Stimulated activated CD8-positive, alpha-beta memory T cell treated with anti-CD3 and anti-CD28 coated beads, Interleukin-4, amount 100 ng/mL, for 4 hours (primary cell): Measurements from ENCODE around the gene NYAP2.

ENCODE experiments used
- DNase-seq, 2 donors: peaks; one replicate each; pipeline ENCODE4 v3.0.0-alpha.2; 2020; ENCODE audit warnings: low read depth in 2 of 2, low spot score in 1 of 2

The NYAP2 gene

DNA sequence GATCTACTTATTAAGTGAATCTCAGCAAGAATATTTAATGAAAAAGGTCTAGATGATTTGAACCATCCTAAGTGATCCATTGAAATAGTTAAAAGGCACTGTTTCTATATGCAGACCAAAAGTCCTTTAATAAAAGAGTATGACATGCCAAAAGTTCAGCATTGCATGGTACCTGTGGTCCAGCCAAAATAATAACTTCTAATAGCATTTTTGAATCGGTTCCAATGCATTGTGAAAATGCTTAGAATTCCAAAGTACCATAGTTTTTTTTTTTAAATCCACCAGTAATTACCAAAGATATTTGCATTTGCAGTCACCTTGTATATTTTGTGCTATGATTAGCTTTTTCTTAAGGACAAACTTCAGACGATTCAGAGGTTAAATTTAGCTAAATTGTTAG lies 79.9 kb downstream of the NYAP2 start:
- DNase-seq, result no peak

DNA sequence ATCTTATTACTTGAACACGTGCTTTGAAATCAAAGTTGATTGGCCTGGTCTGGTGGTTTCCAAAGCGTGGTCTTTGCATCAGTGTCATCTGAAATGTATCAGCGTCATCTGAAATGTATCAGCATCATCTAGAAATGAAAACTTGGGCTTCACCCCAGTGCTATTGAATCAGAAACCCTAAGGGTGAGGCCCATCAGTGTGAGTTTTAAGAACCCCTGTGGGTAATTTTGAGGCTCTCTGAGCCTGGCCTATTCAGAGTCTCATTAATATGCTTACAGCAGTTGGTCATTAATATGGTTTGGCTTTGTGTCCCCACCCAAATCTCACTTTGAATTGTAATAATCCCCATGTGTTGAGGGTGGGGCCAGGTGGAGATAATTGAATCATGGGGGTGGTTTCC lies 85.2 kb downstream of the NYAP2 start:
- DNase-seq, result no peak

DNA sequence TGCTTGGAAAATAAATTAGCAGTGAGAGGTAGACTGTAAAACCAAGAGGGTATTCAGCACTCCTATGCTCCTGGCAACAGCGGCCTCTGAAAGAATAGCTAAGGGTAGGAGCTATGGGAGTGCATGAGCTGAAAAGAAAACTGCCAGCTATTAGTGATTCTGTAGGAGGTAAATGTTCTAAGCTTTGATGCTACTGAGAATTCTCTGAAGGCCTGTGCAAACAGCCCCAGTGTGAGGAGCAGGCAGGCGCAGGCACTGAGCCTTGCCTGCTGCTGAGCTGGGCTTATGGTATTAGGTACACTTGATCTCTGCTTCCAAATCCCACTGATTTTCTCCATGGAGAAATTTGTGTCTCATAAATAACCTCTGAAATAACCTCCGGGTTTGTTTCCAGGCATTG lies 86.7 kb downstream of the NYAP2 start:
- DNase-seq, result no peak

DNA sequence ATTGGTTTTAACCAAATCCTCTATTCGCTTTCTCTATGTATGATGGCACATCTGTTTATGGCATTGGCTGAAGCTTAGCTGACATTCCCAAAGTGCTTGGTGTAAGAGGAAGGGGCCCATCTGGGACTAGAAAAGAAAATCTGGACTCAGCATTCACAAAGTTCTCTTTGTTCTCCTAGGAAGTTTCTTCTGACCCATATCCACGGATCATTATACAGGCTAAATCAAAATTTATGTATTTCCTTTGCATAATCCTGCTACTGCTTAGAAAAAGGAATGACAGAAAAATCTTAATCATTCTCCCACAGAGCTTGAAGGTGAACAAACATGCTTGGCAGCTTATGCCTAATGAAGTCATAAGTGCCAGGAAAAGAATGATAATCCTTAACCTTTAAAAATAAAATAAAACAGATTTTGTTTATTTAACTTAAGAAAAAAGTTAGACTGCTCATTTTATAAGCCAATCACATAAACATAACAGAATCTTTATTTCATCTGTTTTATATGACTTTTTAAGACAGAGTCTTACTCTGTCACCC lies 88.4 kb downstream of the NYAP2 start:
- no peak for DNase-seq

DNA sequence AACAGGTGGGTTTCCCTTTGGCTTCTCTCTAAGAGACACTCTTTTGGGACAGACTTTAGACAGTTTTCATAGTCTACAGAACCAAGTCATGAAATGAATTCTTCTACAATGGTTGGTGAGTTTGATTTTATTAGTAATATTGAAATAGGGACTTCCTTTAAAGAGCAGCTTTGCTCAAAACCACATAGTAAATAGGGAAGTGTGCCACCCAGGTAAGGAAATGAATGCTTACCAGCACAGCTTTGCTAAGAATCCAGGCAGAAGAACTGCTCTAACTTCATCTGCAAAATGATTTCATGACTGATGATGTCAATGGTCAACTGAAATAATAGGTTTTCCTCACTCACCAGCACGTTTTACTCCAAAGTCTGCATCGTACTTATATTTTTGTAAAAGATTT lies 89.2 kb downstream of the NYAP2 start:
- no peak for DNase-seq

DNA sequence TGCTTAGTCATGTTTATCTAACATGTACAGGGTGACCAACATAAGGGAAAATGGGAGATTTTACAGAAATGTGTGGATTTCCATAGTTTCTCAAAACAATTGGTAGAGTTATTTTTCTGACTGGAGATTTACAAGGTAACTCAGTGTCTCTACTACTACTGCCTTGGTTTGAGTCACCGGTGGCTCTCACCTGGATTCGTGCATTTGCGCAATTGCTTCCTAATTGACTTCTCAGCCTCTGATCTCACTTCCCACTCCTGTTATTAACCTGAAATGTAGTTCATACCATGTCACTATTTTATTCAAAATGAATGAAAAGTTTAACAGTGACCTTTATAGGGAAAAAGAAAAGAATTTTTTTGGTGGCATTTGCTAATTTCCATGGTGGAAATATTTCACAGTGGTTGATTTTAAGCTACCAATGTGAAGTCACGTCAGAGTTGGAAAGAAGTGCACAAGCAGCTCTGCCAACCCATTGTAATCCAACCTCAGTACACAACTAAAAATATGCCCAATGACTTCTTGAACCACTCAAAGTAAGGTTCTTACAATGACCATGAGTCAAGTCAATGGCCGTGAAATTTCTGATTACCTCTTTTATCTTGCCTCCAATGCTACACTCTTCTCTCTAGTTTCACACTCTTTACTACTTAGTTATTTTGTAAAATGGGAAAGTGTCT lies 94.0 kb downstream of the NYAP2 start:
- no peak for DNase-seq

DNA sequence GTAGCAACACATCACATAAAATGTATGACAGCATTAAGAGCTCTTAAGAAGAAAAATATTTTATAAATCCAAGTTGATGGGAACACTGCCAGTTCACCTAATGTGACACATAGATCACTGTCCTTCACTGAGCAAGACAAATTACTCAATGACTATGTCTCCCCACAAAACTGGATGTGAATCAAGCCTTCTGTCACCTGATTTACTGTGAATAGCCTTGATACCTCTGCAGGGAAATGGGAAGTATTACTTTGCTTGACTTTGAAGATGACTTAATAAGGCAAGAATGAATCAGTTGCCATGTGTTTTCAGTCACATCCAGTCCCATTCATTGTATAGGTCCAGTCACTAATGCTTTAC lies 94.6 kb downstream of the NYAP2 start:
- DNase-seq, result no peak

DNA sequence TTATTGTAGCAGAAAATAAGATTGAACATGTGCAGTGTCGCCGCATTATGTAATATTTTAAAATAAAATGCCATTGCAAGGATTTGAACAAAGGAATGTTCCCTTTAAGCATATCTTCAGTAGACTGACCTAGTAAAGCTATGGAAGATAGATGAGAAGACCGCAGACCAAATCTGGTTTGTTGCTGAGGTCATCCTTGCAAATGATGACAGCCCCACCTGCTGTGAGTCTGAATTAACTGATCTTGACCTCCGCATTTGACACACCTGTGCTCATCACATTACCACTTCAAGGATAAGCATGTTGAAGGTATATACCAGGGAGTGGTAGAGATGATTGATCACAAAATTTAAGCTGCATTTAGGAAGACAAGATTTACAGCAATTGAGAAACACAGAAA lies 96.2 kb downstream of the NYAP2 start:
- no peak for DNase-seq

DNA sequence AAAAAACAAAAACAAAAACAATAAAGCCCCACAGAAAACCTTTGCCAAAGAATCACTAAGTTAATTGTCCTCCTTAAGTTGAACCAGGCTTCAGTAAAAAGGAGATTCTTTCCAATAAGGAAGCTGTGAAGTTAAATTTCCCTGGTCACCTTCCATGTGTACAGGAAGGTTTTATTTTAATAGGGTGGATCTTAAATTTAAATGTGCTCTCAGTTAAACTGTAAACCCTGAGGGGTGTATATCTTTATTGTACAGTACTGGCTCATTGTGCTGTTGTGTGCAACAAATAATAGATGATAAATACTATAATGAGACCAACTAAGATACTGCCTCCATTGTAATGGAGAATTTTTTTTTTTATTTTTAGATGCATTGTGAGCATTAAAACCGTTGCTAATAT lies 97.1 kb downstream of the NYAP2 start:
- no peak for DNase-seq

DNA sequence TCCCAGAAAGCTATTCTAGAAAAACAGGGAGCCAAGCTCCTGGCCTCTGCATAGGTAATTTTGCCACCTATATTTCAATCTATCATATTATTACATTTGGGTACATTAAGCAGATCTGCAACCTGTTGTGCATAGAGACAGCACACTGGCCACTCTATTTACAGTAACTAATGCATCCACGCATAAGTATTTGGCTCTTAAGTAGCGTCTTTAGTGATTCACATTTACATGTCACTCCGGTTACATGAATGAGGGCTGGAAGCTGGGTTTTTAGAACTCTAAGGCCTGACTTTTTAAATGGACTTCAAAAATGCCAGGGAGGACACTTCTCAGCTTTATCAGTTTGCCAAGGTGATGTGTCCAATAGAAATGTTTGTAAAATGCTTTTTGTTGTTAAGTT lies 97.7 kb downstream of the NYAP2 start:
- DNase-seq, result no peak

DNA sequence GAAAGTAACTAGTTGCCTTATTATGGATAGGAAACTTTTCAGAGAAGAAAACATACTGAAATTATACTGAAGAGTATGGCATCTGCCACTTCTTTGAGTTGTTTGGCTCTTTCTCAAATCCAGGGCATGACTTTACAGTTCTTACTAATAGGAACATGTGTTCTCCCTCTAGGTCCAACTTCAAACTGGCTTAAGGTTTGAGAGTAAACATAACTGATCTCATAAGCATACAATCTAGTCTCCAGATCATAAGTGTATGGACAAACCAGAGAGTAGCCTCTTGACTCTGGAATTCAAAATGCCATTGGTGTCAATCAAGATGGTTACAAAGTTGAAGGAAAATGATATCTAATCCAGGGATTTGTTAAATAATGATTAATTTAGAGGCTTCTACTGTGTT lies 101.5 kb downstream of the NYAP2 start:
- no peak for DNase-seq

DNA sequence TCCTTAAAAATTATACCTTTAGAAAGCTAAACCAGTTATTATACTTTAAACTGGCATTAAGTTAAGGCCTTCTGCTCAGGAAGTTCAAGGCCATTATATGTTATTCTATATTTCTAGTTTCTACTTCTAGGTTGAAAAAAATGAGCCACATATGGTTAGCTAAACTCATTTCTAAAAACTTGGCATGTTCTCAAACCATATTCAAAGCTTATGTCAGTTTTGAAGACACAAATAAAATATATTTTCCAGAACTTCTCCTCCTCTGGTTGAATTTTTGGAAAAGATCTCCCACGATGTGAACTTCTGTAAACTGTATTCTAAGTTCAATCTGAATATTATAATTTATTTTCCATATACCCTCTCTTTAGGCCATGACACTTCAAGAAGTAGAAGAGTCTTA lies 103.5 kb downstream of the NYAP2 start:
- no peak for DNase-seq

DNA sequence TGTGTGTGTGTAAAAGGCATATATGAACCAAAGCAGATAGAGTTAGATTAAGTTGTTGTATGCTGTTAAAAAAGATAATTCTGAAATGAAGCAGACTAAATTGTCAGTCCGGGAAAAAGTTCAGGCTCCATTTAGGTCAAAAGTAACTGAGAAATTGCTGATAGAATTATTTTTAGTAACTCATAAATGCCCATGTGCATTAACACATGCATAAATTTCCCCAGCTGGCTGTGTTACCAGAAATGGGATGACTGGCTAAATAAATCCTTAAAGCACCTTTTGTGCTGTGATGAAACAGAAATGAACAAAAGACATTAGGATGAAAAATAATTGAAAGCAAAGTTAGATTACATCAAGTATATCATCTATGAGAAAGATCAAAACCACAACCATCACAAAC lies 111.3 kb downstream of the NYAP2 start:
- DNase-seq, result no peak

DNA sequence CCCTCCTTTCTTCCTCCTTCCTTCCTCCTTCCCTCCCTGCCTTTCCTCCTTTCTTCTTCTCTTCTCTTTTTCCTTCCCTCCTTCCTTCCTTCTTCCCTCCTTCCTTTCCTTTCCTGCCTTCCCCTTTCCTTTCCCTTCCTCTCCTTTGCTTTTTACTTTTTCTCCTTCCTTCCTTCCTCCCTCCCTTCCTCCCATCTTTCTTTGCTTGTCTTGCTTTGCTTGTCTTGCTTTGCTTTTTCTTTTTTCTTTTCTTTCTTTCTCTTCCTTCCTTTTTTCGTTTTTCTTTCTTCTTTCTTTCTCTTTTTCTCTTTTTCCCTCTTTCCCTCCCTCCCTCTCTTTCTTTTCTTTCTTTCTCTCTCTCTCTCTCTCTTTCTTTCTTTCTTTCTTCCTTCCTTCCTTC lies 113.0 kb downstream of the NYAP2 start:
- no peak for DNase-seq

DNA sequence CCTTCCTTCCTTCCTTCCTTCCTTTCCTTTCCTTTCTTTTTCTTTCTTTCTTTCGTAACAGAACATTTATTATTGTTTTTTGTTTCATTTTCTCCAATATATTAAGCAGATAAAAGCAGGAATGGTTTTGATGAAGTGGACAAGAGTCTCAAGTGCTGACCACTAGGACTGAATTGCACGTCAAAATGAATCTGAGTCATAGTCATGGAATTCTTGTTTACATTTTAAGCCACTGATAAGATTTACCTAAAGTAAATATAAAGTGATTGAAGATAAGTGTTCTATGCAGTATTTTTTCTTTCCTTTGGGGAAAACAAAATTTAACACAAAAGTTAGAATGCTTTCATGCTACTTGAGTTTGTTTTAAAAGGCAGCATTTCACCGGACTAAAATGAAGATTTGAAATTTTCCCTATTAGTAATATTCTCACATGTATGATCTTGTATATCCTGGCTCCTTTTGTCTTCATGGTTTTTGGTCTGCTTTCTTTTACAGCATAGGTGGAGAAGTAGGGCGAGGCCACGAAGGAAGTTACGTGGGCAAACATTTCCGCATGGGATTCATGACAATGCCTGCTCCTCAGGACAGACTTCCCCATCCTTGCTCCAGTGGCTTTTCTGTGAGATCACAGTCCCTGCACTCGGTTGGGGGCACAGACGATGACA lies 113.5 kb downstream of the NYAP2 start:
- no peak for DNase-seq

DNA sequence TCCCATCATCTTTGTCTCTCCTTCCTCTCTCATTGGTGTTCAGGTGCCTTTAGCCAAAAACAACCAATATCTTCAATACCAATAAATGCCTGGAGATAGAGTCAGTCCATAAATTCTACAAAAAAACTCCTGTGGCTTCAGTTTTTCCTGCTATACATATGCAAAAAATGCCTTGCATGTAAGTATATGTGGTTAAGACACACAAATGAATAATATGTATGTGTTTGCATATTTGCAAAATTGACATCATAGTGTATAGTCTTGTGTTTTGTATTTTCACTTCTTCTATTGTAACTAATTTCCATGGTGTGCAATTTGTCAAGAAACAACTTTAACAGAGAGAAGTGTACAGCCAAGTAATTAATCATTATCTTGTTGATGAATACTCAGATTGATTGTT lies 115.5 kb downstream of the NYAP2 start:
- no peak for DNase-seq

DNA sequence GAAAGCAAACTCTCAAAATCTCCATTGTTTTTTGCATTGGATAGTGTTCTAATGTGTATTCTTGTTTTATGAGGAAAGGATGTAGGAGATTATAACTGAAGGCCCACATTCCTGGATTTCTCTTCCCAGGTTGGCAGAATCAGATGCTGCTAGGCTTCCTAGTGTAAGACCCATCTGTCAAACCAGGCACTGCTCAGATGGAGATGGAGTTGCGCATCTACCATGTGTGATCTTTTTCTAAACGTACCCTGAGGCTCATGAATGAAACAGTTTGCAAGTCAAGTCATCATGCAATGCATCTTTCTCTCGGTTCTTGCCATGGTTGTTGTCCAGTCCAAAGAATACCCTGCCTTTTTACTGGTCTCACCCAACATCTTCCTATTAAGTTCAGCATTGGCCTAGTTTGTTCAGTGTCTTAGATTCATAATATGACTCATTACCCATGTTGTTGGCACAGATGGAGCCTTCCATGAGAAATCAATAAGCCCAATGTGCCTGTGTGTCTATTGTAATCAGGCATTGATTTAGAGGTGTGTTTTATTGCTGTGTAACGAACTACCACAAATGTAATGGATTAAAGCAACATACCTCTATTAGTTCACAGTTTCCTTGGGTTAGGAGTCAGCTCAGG lies 127.4 kb downstream of the NYAP2 start:
- no peak for DNase-seq

DNA sequence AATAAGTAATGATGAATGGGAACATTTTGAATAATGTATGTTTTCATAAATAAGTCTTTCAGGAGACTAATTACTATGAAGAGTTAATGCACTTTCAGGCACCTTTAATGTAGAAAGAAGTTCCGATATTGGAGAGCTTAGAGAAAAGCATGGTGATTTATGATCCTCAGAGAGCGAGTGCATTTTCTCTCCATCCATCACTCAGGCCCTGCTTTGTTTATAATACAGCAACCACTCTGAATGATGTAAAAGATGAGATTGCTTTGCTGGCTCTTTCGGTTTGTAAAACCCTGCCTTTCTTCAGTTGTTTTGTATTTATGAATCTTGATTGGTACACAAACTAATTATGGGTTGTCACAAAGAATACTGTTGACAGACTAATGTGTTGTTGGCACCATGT lies 132.0 kb downstream of the NYAP2 start:
- no peak for DNase-seq

DNA sequence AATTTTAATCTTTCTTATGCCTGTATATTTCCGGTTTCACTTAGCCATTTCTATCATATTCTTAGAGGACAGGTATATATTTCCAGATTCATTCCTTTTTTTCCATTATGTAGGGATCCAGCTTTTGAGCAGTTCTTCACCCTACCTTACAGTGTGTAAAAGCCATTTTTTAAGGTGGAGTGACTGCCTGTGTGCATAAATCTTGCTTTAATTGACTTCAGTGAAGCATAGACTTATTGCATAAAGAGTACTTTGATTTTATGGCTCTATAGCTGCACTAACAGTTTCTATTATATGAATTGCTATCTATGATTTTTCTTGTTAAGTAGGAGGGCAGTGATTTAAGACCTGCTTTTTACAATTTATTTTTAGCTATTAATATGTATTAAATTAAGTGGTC lies 132.6 kb downstream of the NYAP2 start:
- no peak for DNase-seq

DNA sequence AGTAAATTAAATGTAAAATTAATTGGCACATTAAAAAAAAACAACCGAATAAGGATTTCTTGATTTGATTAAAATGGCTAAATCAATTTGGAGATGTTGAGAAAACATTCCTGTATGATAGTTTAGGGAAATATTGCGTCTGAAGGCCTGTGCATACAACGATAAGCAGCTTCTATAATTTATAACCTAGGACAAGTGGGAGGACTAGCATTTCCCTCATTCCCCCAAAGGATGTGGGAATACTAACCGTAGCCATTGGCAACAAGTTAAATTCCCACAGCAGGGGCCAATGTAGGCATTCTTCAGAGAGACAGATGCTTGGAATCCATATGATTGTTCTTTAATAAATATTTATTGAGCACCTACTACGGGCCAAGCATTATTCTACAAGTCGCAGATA lies 134.5 kb downstream of the NYAP2 start:
- DNase-seq, result no peak

DNA sequence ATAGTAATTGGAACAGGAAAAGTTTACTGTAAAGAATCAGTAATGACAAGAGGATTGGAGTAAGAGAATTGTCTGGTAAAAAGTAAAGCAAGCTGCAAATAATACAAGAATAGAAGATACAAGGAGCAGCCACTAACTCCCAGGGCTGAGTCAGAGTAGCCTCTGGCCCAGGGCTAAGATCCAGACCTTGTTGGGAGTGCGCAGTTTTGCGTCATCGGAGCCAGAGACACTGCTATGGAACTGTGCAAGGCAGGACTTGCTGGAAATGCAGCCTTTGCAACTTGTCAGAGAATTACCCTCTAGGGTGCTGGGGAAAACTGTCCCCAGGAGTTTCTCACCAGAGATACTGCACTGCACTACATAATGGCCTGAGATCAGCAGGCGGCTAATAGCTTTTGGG lies 135.2 kb downstream of the NYAP2 start:
- DNase-seq, result no peak

DNA sequence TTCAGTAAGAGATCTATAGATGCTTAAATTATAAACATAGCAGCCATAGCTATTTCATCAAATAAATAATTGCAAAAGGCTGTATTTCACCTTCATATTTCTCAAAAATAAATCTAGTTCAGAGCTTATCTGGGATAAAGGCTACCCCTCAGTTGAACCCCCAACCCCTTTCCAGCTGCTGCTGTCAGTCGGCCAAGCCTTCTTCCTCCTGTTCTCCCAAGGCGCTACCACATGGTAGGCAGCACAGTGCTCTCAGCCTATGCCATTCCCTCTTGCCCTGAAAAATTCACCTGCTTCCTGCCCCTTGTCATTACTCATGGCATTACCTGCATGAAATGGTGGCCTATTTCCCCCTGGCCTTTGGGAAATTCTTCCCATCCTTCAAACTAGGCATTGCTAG lies 136.5 kb downstream of the NYAP2 start:
- no peak for DNase-seq

DNA sequence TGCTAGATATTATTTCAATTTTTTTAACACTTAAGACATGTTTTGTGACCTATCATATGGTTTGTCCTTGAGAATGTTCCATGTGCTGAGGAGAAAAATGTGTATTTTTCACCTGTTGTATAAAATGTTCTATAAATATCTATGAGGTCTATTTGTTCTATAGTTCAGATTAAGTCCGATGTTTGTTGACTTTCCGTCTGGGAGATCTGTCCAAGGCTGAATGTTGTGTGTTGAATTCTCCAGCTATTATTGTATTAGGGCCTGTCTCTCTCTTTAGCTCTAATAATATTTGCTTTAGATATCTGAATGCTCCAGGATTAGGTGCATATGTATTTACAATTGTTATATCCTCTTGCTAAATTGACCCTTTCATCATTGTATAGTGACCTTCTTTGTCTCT lies 144.1 kb downstream of the NYAP2 start:
- no peak for DNase-seq
